Activated T-helper 1 cell treated with anti-CD3 and anti-CD28 coated beads, Interleukin-12 subunit alpha, Interleukin-12 subunit beta, Interleukin-2, Interleukin-4 antibody, amounts not matched to agents 30 ng/mL and 10 ng/mL and 1 ng/mL, durations not matched to agents 14 hours and 24 hours and 36 hours (primary cell): Measurements from ENCODE around the gene CABLES1. TPM values are rescaled to one million over a fixed set of nuclear protein-coding genes. Genes with fewer than 3 reads are reported as not detected.

Source experiments
- DNase-seq: peaks from one replicate; pipeline ENCODE4 v3.0.0; 2021; ENCODE audit warnings: low spot score
- H3K27ac Mint-ChIP-seq: one replicate; pipeline ENCODE4 v1.8.0; 2021; ENCODE audit warnings: mild to moderate bottlenecking, mixed read lengths
- H3K27me3 Mint-ChIP-seq: one replicate; pipeline ENCODE4 v1.8.0; 2022; ENCODE audit warnings: mild to moderate bottlenecking, moderate library complexity, mixed read lengths; ENCODE audit not compliant: insufficient read depth
- H3K36me3 Mint-ChIP-seq: one replicate; pipeline ENCODE4 v1.8.0; 2021; ENCODE audit warnings: low read depth, mixed read lengths
- H3K4me1 Mint-ChIP-seq: one replicate; pipeline ENCODE4 v1.8.0; 2021; ENCODE audit warnings: low read depth, mixed read lengths
- H3K4me3 Mint-ChIP-seq: one replicate; pipeline ENCODE4 v1.8.0; 2021; ENCODE audit warnings: mild to moderate bottlenecking, moderate library complexity, mixed read lengths
- H3K9me3 Mint-ChIP-seq: one replicate; pipeline ENCODE4 v1.8.0; 2021; ENCODE audit warnings: mixed read lengths
- intact Hi-C: fragments of 100-400 bp; cut with micrococcal nuclease; formaldehyde crosslinking; loops from one replicate; pipeline ENCODE4 v1.15.1; 2024
- total RNA-seq: library from RNA; stranded (reverse); gene quantifications from 2 replicates; pipeline ENCODE4 v1.2.3, GENCODE V29; 2022

CABLES1 gene
- total RNA-seq, 1 donor from 2014 or later, result 3.2 TPM

DNA sequence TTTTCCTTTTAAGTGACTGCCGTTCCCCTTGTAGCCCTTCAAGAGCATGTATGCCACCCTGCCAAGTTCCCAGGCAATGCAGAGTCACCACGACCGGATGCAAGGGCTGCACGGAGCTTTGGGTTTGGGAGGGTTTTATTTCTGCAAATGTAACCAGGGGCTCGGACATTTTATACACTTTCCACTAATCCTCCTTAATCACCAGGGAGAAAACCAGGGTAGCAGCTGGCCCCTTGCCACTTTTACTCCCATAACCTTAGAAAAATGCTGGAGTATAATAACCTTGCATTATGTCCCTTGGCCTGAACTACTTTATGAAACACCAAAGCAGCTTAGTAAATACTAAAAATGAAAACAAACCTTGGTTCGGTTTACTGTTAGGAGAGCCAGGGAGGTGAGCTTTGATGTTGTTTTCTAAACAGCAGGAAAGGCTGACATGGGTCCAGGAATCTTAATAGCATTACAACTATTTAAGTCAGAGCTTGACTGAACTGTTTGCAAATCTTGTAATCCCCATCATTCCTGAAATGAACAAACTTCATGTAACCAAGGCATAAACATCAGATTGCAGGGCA lies 165.0 kb downstream of the CABLES1 start:
- Mint-ChIP-seq H3K27ac (no peak overlapping the region), H3K36me3 (no peaks in the 10 kb centered on the region), H3K4me3 (no peak overlapping the region), H3K9me3 (no peaks in the 10 kb centered on the region), H3K4me1 (peaks cover 6% of the 10 kb centered on the region), H3K27me3 (no peaks in the 10 kb centered on the region)
- intact Hi-C loops, result no loop called here
- DNase-seq, result no peak

- no peak overlapping the region for H3K4me3 Mint-ChIP-seq
- H3K27me3 Mint-ChIP-seq, result no peaks in the 10 kb centered on the region
- H3K36me3 Mint-ChIP-seq, result no peaks in the 10 kb centered on the region
- no peak for DNase-seq
- no peak overlapping the region for H3K27ac Mint-ChIP-seq
- intact Hi-C loops, result no loop called here
- H3K4me1 Mint-ChIP-seq, result peaks cover 11% of the 10 kb centered on the region
- no peaks in the 10 kb centered on the region for H3K9me3 Mint-ChIP-seq
Measured at GRCh38 chr18:23301972-23302371, 166.7 kb downstream of the CABLES1 start.

DNA sequence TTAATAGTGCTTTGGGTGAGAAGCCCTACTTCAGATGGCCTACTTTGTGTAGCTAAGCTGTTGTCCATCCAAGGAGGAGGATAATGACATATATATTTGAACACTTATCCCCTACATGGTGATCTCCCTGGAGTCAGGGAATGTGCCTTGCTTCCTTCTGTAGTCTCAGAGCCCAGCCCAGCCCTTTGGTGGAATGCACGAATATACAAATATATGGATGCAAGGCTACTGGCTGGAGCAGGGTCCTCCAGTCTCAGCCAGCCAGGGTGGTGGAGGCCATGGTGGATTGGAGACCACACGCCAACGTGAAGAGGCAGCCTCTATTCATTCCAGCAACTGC lies 167.2 kb downstream of the CABLES1 start:
- no peak overlapping the region for H3K27ac Mint-ChIP-seq
- no peaks in the 10 kb centered on the region for H3K36me3 Mint-ChIP-seq
- H3K4me1 Mint-ChIP-seq, result peaks cover 16% of the 10 kb centered on the region
- intact Hi-C loops, result no loop called here
- H3K9me3 Mint-ChIP-seq, result no peaks in the 10 kb centered on the region
- no peaks in the 10 kb centered on the region for H3K27me3 Mint-ChIP-seq
- DNase-seq, result no peak
- H3K4me3 Mint-ChIP-seq, result no peak overlapping the region

DNA sequence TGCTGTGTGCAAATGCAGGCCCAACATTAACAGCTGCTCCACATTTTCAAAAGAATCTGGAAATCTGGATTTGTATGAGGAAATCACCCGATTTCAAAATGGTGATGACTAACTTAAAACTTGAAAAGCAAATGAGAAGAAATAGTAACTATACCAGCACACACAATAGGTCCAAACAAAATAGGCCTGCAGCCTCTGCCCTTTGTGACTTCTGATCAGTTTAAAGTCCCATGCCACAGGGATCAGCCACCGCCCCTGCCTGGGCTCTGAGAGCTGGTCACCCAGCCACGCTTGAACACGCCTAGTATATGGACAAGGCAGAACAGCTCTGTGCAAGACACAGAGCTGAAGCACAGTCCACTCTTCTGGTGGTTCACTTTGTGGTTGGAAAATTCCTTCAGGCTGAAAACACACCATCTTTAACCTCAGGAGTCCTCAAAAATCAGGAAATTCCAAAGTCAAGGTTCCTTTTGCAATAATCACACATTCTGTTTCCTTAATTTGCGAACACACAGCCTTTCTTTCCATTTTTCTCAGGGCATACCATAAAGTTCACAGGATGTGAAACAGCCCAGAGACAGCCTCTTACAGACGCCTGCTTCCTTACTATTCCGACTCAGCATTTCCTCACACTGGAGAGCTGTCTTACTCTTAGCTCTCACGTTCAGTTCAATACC lies 167.7 kb downstream of the CABLES1 start:
- Mint-ChIP-seq H3K4me1 (peaks cover 21% of the 10 kb centered on the region), H3K27me3 (no peaks in the 10 kb centered on the region), H3K36me3 (no peaks in the 10 kb centered on the region), H3K9me3 (no peaks in the 10 kb centered on the region), H3K4me3 (no peak overlapping the region), H3K27ac (no peak overlapping the region)
- intact Hi-C loops, result no loop called here
- DNase-seq, result no peak

- H3K27ac Mint-ChIP-seq, result no peak overlapping the region
- no peaks in the 10 kb centered on the region for H3K27me3 Mint-ChIP-seq
- intact Hi-C loops, result no loop called here
- DNase-seq, result no peak
- no peaks in the 10 kb centered on the region for H3K36me3 Mint-ChIP-seq
- no peak overlapping the region for H3K4me3 Mint-ChIP-seq
- H3K9me3 Mint-ChIP-seq, result no peaks in the 10 kb centered on the region
- peaks cover 36% of the 10 kb centered on the region for H3K4me1 Mint-ChIP-seq
Measured at GRCh38 chr18:23306822-23307221, 171.5 kb downstream of the CABLES1 start.

- Mint-ChIP-seq H3K4me1 (peaks cover 45% of the 10 kb centered on the region), H3K36me3 (no peaks in the 10 kb centered on the region), H3K27ac (peak overlapping the region; percentile 74), H3K4me3 (peak overlapping the region; percentile 24), H3K27me3 (no peaks in the 10 kb centered on the region), H3K9me3 (no peaks in the 10 kb centered on the region)
- DNase-seq, result peak; percentile 31
- intact Hi-C loops, result loop anchor here (2.0 kb wide), 1 partner anchor 51 kb away; no protein-coding TSS in a partner anchor
Measured at GRCh38 chr18:23307567-23308295, 172.4 kb downstream of the CABLES1 start.

Other genes with a start within 250 kb of the CABLES1 start
- gene RBBP8, start 202.2 kb upstream of the CABLES1 start, total RNA-seq, result 93.4 and 95.1 TPM in 2 replicates